Skeletal muscle tissue (tissue), 4 donors: Measurements from ENCODE around the gene SDCBP2. TPM values are rescaled to one million over a fixed set of nuclear protein-coding genes. Genes with fewer than 3 reads are reported as not detected.

Experiments used
- H3K27ac ChIP-seq: one replicate; pipeline ENCODE4 v1.7.0; 2013; ENCODE audit warnings: mild to moderate bottlenecking, low read depth, low read length, inconsistent platforms
- H3K27me3 ChIP-seq, 3 donors: one replicate each; pipeline ENCODE4 v1.7.0; 2013; ENCODE audit warnings: low read length in 3 of 3; ENCODE audit not compliant: control insufficient read depth in 3 of 3, insufficient read depth in 3 of 3
- H3K36me3 ChIP-seq, 3 donors: one replicate each; pipeline ENCODE4 v1.7.0; 2013; ENCODE audit warnings: low read length in 3 of 3; ENCODE audit not compliant: control insufficient read depth in 3 of 3, insufficient read depth in 3 of 3
- H3K4me1 ChIP-seq, 3 donors: one replicate each; pipeline ENCODE4 v1.7.0; 2013; ENCODE audit warnings: low read length in 3 of 3, mild to moderate bottlenecking in 3 of 3; ENCODE audit not compliant: control insufficient read depth in 3 of 3, insufficient read depth in 3 of 3
- H3K4me3 ChIP-seq, 3 donors: one replicate each; pipeline ENCODE4 v1.7.0; 2013; ENCODE audit warnings: low read length in 3 of 3
- H3K9ac ChIP-seq, 3 donors: one replicate each; pipeline ENCODE4 v1.7.0; 2013; ENCODE audit warnings: low read length in 3 of 3, mild to moderate bottlenecking in 3 of 3, moderate library complexity in 2 of 3, low read depth in 1 of 3
- H3K9me3 ChIP-seq, 3 donors: one replicate each; pipeline ENCODE4 v1.7.0; 2013; ENCODE audit warnings: low read length in 3 of 3; ENCODE audit not compliant: control insufficient read depth in 3 of 3
- total RNA-seq: library from RNA; depleted of rRNA; stranded (reverse); fragments of >200 nt; gene quantifications from one replicate; pipeline ENCODE4 v1.2.3, GENCODE V29; 2014
- donor health status: Osteomylitis.

Gene SDCBP2
- total RNA-seq, 1 donor from 2014 or later = 1.6 TPM

GRCh38 chr20:1291191-1291741 lies 37.7 kb downstream of the SDCBP2 start:
- Histone ChIP-seq H3K9me3 (no peaks in the 10 kb centered on the region), H3K4me3 (no peak overlapping the region), H3K27ac (no peak overlapping the region), H3K36me3 (no peaks in the 10 kb centered on the region), H3K4me1 (peaks cover 11 to 27% (median 19%) of the 10 kb centered on the region in 3 donors), H3K27me3 (no peaks in the 10 kb centered on the region), H3K9ac (no peak overlapping the region)

GRCh38 chr20:1287787-1288569 lies 41.0 kb downstream of the SDCBP2 start:
- no peak overlapping the region for H3K9ac ChIP-seq
- peaks cover 11 to 21% (median 17%) of the 10 kb centered on the region in 3 donors for H3K4me1 ChIP-seq
- no peaks in the 10 kb centered on the region for H3K27me3 ChIP-seq
- H3K4me3 ChIP-seq = no peak overlapping the region
- no peak overlapping the region for H3K27ac ChIP-seq
- H3K36me3 ChIP-seq = no peaks in the 10 kb centered on the region
- H3K9me3 ChIP-seq = no peaks in the 10 kb centered on the region

DNA sequence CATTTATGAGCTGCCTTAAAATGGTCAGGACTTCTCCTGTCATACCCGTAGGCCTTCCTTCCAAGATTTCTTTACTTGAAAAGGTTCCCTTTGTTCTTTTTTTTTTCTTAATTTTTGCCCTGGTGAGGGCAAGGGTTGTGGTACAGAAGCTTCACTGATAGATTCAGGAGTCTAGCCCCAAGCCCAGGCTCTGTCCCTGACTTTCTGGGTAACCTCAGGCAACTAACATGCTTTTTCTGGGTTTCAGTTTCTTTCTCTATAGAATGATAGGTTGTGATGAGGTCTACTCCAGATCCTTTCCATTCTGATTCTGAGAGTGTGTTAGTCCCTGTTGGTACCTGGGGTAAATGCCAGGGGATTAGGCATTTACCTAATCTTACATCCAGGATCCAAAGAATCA lies 41.6 kb downstream of the SDCBP2 start:
- Histone ChIP-seq H3K4me1 (peaks cover 11 to 21% (median 17%) of the 10 kb centered on the region in 3 donors), H3K27ac (no peak overlapping the region), H3K4me3 (no peak overlapping the region)

DNA sequence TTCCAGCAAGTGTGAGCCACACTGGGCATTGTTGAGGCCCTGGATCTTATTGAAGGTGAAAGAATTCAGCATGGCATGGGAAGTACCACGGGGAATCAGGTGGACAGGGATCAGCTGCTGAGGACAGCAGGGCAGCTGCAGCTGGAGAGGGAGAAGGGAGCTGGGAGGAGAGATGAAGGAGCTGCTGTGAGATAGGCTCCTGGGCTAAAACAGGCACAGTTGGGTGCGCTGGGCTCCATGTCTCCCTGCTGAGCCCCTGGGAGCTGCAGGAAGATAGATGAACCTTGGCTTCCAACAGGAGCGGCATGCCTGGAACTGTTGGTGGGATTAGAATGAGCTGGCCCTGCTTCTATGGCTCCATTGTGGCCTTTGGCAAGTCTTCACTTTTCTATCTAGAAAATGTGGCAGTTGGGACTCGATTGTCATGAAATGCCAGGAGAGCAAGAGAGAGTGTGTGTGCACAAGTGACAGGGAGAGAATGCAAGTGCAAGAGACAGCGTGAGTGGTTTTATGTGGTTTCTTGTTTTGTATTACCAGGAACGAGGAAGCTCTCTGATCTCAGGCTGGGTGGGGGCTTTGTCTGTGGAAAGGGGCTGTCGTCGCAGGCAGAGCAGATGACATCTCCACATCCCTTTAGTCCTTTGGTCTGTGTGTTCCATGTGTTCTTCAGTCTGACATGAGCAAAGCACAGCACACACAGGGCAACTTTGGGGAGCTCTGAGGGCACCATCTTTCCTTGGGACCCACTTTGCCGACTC lies 42.5 kb downstream of the SDCBP2 start:
- Histone ChIP-seq H3K27ac (no peak overlapping the region), H3K4me3 (no peak overlapping the region), H3K27me3 (no peaks in the 10 kb centered on the region), H3K9ac (no peak overlapping the region), H3K4me1 (peaks cover 14 to 18% (median 17%) of the 10 kb centered on the region in 3 donors), H3K36me3 (no peaks in the 10 kb centered on the region), H3K9me3 (no peaks in the 10 kb centered on the region)

More for the DNA sequence above, 41.6 kb downstream of the SDCBP2 start:
- Histone ChIP-seq H3K9ac (no peak overlapping the region), H3K36me3 (no peaks in the 10 kb centered on the region), H3K27me3 (no peaks in the 10 kb centered on the region), H3K9me3 (no peaks in the 10 kb centered on the region)

- Histone ChIP-seq H3K4me1 (peaks cover 21 to 31% (median 25%) of the 10 kb centered on the region in 3 donors), H3K27ac (no peak overlapping the region)
Measured at GRCh38 chr20:1283522-1284510, 45.1 kb downstream of the SDCBP2 start.

GRCh38 chr20:1282966-1283365 lies 46.0 kb downstream of the SDCBP2 start:
- no peak overlapping the region for H3K27ac ChIP-seq
- no peaks in the 10 kb centered on the region for H3K36me3 ChIP-seq
- H3K9ac ChIP-seq = no peak overlapping the region

More at GRCh38 chr20:1283522-1284510, 45.1 kb downstream of the SDCBP2 start:
- Histone ChIP-seq H3K4me3 (no peak overlapping the region), H3K9ac (no peak overlapping the region), H3K27me3 (no peaks in the 10 kb centered on the region), H3K9me3 (no peaks in the 10 kb centered on the region), H3K36me3 (no peaks in the 10 kb centered on the region)

GRCh38 chr20:1281279-1282057 lies 47.5 kb downstream of the SDCBP2 start:
- peaks cover 20 to 28% (median 21%) of the 10 kb centered on the region in 3 donors for H3K4me1 ChIP-seq
- H3K9ac ChIP-seq = peak overlapping the region in 1 of 3 donors; percentile 26
- H3K27ac ChIP-seq = peak overlapping the region; percentile 63
- no peak overlapping the region for H3K4me3 ChIP-seq
- no peaks in the 10 kb centered on the region for H3K9me3 ChIP-seq
- H3K36me3 ChIP-seq = no peaks in the 10 kb centered on the region
- H3K27me3 ChIP-seq = no peaks in the 10 kb centered on the region

More at GRCh38 chr20:1282966-1283365, 46.0 kb downstream of the SDCBP2 start:
- Histone ChIP-seq H3K27me3 (no peaks in the 10 kb centered on the region), H3K4me1 (peaks cover 21 to 31% (median 22%) of the 10 kb centered on the region in 3 donors), H3K4me3 (no peak overlapping the region), H3K9me3 (no peaks in the 10 kb centered on the region)

DNA sequence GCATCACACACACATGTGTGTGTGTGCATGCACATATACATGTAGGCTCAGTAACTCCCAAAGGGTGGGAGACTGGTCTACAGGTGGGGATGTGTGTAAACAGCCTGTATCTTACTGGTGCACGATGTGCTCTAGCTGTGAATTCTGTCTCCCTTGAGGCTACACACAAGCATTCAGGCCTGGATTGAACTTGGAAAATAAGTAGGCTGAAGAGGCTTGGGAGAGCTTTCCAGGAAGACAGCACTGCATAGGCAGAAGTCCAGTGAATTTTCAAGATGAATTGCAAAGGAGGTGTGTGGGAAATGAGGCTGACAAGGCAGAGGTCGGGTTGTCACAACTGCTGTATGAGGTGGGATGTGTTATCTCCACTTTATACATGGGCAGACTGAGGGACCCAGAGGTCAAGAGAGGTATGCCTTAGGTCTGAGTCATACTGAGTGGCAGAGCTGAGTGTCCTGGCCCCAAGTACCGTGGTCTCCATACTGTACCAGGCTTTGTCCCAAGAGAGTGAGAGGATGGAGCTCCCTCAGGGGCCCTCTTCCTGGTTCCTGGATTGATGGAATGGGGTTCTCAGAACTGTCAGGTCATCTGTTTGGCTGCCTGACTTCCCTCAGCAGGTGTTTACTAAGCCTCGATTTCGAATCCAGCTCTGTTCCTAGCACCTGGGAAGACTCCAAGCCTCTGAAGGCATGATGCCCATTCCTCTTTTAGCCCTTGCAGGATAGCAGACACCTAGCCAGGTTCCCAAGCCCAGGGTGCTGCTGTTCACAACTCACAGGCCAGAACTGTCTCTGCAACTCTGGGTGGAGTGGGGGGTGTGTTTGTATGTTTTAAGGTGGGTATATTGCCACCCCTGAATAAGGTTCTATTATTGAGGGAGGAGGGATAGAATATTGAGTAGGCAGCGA lies 48.5 kb downstream of the SDCBP2 start:
- Histone ChIP-seq H3K4me3 (no peak overlapping the region), H3K9me3 (no peaks in the 10 kb centered on the region), H3K27me3 (no peaks in the 10 kb centered on the region), H3K4me1 (peaks cover 20 to 28% (median 21%) of the 10 kb centered on the region in 3 donors), H3K36me3 (no peaks in the 10 kb centered on the region), H3K9ac (no peak overlapping the region), H3K27ac (peak overlapping the region; percentile 63)
